Chondrocyte (in vitro differentiated cells): ENCODE data around the gene CENPX. TPM values are rescaled to one million over a fixed set of nuclear protein-coding genes. Genes with fewer than 3 reads are reported as not detected.

Experiments used
- DNase-seq: peaks from one replicate; pipeline ENCODE4 v3.0.0; 2021; ENCODE audit warnings: mixed read lengths, low spot score
- H3K27ac Mint-ChIP-seq: one replicate; pipeline ENCODE4 v1.8.0; 2021; ENCODE audit warnings: mild to moderate bottlenecking, moderate library complexity, mixed read lengths; ENCODE audit not compliant: unreplicated experiment
- H3K27me3 Mint-ChIP-seq: 2 replicates; pipeline ENCODE4 v1.8.0; 2021; ENCODE audit warnings: low read depth, mixed read lengths
- H3K36me3 Mint-ChIP-seq: 2 replicates; pipeline ENCODE4 v1.8.0; 2021; ENCODE audit warnings: low read depth, mixed read lengths
- H3K4me1 Mint-ChIP-seq: 2 replicates; pipeline ENCODE4 v1.8.0; 2021; ENCODE audit warnings: low read depth, mild to moderate bottlenecking, mixed read lengths
- H3K4me3 Mint-ChIP-seq: one replicate; pipeline ENCODE4 v1.8.0; 2021; ENCODE audit warnings: mild to moderate bottlenecking, moderate library complexity, mixed read lengths; ENCODE audit not compliant: unreplicated experiment
- H3K9me3 Mint-ChIP-seq: 2 replicates; pipeline ENCODE4 v1.8.0; 2021; ENCODE audit warnings: low read depth, mixed read lengths
- total RNA-seq: library from RNA; stranded (reverse); gene quantifications from 3 replicates; pipeline ENCODE4 v1.2.1, GENCODE V29; 2021
- TF ChIP-seq, protein P1 (sequence below): fragments of 200-600 bp; sonication (generic); IDR thresholded peaks from 2 replicates; pipeline ENCODE4 v1.5.0; 2021; ENCODE audit warnings: antibody characterized with exemption, mild to moderate bottlenecking, moderate library complexity

CENPX gene
- total RNA-seq, 1 donor from 2014 or later: 18.1 TPM

DNA sequence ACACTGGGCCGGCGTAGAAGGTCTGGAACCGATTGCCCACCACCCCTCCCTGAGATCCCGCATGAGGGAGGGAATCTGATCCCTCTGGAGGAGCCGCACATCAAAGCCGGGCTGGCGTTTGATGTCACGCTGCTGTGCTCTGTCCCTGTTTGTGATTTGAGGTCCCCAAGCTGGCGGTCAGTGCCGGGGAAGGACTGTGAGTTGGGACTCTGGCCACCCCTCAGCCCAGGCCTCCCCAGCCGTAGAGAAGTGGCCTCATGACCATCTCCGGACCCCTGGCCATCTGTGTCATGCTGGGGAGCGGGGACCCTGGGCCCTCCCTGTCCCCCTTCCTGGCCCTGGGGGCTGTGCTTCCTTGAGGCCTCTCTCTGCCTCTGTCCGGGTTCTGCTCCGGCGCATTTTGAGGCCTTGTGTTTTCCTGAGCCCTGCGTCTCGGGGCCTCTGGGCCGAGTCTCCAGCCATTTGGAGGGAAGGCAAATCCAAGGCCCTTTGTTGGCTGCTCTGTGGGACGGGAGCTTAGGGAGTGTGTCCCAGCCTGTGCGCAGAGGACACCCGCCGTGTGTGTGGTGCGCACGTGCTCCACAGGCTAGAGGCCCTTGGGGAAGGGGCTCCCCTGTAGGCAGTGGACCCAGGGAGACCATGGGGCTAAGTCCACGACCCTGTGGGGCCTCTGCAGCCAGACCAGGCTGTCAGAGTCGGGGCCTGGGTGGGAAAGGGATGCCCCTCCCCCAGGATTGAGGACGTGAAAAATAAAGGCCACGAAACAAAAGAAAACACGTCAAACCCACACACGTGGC, 30.2 kb downstream of the CENPX start:
- Mint-ChIP-seq H3K4me3 (no peak overlapping the region), H3K4me1 (peaks cover 17% of the 10 kb centered on the region), H3K27me3 (no peaks in the 10 kb centered on the region), H3K36me3 (peaks cover 11% of the 10 kb centered on the region), H3K27ac (peak overlapping the region; percentile 87), H3K9me3 (no peaks in the 10 kb centered on the region)
- TF ChIP-seq, protein P1, sequence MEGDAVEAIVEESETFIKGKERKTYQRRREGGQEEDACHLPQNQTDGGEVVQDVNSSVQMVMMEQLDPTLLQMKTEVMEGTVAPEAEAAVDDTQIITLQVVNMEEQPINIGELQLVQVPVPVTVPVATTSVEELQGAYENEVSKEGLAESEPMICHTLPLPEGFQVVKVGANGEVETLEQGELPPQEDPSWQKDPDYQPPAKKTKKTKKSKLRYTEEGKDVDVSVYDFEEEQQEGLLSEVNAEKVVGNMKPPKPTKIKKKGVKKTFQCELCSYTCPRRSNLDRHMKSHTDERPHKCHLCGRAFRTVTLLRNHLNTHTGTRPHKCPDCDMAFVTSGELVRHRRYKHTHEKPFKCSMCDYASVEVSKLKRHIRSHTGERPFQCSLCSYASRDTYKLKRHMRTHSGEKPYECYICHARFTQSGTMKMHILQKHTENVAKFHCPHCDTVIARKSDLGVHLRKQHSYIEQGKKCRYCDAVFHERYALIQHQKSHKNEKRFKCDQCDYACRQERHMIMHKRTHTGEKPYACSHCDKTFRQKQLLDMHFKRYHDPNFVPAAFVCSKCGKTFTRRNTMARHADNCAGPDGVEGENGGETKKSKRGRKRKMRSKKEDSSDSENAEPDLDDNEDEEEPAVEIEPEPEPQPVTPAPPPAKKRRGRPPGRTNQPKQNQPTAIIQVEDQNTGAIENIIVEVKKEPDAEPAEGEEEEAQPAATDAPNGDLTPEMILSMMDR: no peak
- DNase-seq: peak; percentile 81

DNA sequence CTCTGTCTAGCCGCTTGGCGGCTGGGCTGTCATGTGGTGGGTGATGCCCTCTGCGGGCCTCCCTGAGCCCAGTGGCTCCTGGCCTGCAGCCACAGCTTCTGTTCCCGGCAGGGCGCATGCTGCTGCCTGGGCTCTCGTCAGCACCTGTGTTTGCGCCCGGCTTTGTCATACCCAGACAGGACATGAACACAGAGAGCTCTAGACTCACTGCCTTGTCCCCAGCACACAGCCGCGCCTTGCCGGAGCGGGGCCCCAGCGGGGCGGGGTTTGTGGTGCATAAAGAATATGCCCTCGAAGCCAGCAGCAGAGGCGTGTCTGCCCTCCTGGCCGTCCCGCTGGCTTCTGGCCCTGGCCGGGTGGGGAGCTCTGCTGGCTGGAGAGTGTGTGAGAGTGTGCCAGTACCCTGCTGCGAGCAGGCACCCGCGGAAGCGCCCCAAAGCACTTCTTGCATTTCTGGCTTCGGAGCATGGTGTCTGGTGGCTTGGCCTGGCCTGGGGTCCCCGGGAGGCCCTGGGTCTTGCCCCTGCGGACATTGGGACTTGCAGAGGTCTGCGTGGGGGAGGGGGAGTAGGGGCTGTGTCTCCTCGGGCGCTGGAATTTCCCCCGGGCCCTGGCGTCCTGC, 30.9 kb downstream of the CENPX start:
- Mint-ChIP-seq H3K4me1 (peaks cover 17% of the 10 kb centered on the region), H3K36me3 (peaks cover 10% of the 10 kb centered on the region), H3K27me3 (no peaks in the 10 kb centered on the region), H3K4me3 (no peak overlapping the region), H3K9me3 (no peaks in the 10 kb centered on the region), H3K27ac (peak overlapping the region; percentile 87)
- TF ChIP-seq, protein P1: no peak
- peak; percentile 94 for DNase-seq

DNA sequence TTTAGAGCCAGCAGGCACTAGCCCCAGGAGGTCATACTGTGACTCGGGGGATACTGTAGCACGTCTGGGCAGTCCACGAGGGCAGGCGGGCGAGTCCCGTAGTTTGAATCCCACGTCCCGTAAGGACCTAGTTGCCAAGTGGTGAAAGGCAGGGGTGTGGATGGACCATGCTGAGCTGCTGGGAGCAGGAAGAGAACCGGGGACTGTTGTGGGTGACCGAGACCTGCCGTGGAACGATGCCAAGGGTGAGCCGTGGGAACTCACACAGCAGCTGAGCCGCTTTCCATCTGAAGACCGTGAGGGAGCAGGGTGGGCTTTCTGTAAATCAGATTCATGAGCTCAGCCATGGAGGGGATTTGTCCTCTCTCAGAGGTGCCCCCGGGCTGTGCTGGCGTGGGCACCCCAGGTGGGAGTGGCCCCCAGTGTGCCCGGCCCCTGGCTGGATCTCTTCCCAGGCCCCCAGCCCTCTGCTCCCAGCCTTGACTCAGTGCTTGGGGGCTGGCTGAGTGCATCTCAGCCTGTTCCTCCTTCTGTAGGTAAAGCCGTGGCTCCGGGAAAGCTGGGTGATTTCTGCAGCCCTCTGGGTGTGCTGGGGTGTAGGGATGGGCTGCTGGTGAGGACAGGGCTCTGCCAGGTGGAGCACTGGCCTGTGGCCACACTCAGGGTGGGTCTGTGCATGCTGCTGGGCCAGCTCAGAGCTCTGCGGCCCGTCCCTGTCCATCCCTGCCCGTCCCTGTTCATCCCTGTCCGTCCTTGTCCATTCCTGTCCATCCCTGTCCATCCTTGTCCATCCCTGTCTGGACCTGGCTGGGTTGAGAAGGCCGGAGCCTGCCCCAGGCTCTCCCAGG, 31.6 kb downstream of the CENPX start:
- H3K4me3 Mint-ChIP-seq: no peak overlapping the region
- H3K36me3 Mint-ChIP-seq: peaks cover 11% of the 10 kb centered on the region
- no peaks in the 10 kb centered on the region for H3K9me3 Mint-ChIP-seq
- TF ChIP-seq, protein P1: no peak
- peak overlapping the region; percentile 87 for H3K27ac Mint-ChIP-seq
- DNase-seq: no peak
- H3K27me3 Mint-ChIP-seq: no peaks in the 10 kb centered on the region
- peaks cover 17% of the 10 kb centered on the region for H3K4me1 Mint-ChIP-seq

DNA sequence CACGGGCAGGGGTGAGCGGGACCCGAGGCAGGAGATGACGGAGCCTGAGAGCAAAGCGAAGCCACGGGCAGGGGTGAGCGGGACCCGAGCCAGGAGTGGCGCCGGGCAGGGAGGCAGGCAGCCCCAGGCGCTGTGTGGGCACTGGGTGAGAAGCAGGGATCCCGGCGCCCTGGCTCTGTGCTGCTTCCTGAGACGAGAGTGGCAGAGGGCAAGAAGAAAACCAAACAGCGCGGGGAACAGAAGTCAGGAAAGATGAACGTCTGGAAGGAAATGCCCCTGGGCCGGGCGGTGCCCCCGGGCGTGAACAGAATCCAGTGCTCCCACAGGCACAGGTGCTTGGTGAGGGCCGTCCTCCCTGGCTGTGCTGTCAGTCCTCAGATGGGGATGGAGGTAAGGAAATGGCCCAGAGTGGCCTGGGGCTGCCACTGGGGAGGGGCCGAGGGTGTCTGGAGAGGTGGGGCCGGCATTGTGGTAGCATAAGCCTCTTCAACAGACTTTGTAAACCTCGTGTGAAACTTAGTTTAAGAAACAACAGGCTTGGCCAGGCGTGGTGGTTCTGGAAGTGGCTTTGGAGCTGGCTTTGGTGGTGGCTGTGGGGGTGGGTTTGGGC, 35.4 kb downstream of the CENPX start:
- peak; percentile 60 for DNase-seq
- Mint-ChIP-seq H3K27me3 (no peaks in the 10 kb centered on the region), H3K27ac (no peak overlapping the region), H3K9me3 (no peaks in the 10 kb centered on the region), H3K36me3 (peaks cover 13% of the 10 kb centered on the region), H3K4me3 (no peak overlapping the region), H3K4me1 (peaks cover 16% of the 10 kb centered on the region)
- TF ChIP-seq, protein P1: no peak

DNA sequence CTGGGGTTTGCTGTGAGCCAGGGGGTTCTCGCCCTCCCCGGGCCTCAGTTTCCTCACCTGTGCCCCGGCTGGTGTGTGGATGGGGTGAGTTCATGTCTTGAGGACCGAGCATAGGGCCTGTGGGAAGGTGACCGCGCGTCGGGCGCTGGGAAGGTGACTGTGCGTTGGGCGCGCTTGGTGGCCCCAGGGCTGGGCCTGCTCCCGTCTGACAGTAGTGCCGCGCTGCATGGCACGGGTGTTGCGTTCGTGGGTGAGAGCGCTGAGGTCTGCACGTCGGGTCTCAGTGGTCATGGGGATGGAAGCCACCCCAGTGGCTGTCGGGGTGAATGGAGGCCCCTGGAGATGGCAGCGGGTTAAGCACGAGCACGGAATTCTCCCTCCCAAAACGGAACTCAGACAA, 36.1 kb downstream of the CENPX start:
- DNase-seq: peak; percentile 93
- H3K4me3 Mint-ChIP-seq: no peak overlapping the region
- H3K4me1 Mint-ChIP-seq: peaks cover 9% of the 10 kb centered on the region
- no peaks in the 10 kb centered on the region for H3K9me3 Mint-ChIP-seq
- peaks cover 13% of the 10 kb centered on the region for H3K36me3 Mint-ChIP-seq
- H3K27ac Mint-ChIP-seq: no peak overlapping the region
- TF ChIP-seq, protein P1: no peak
- H3K27me3 Mint-ChIP-seq: no peaks in the 10 kb centered on the region
